Stimulated activated CD8-positive, alpha-beta memory T cell treated with anti-CD3 and anti-CD28 coated beads, Interleukin-7, amount 100 ng/mL, for 48 hours (primary cell): Measurements from ENCODE around the gene PPFIA2.

Experiments used
- DNase-seq, 2 donors: peaks; one replicate each; pipeline ENCODE4 v3.0.0-alpha.2; 2020; ENCODE audit warnings: low read depth in 1 of 2; ENCODE audit errors: extremely low read depth in 1 of 2

The PPFIA2 gene

DNA sequence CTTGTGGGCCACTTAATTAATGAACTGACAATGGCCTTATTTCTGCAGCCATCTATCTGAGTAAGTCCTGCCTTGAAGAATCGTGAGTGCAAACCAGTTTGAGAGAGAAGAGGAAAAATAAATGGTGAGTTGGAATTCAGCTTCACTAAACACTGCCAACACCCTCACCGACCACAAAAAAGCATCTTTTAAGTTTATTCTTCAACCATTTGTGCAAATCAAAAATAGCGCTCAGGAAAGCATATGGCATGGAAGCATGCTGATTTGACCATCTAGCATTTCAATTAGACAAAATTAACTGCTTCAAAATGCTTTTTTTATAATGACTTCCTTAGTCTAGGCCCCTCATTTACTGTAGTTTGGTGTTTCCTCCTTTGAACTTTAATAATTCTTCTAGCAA lies 294.0 kb downstream of the PPFIA2 start:
- DNase-seq, result no peak

DNA sequence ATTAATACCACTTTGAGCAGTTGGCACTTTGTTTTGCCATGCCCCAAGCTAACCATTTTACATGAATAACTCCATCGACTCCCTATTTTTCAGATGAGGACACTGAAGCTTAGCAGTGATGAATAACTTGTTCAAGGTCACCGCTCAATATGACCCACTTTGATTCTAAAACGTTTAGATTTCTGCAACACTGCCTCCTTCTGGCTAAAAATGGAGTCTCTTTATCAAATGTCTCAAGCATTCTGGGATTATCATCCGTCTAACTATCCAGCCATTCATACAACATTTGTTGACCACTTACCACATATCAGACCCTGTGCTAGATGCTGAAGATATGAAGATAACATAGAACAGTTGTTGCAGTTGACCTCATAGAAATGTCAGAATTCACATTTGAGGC lies 298.0 kb downstream of the PPFIA2 start:
- DNase-seq, result no peak

DNA sequence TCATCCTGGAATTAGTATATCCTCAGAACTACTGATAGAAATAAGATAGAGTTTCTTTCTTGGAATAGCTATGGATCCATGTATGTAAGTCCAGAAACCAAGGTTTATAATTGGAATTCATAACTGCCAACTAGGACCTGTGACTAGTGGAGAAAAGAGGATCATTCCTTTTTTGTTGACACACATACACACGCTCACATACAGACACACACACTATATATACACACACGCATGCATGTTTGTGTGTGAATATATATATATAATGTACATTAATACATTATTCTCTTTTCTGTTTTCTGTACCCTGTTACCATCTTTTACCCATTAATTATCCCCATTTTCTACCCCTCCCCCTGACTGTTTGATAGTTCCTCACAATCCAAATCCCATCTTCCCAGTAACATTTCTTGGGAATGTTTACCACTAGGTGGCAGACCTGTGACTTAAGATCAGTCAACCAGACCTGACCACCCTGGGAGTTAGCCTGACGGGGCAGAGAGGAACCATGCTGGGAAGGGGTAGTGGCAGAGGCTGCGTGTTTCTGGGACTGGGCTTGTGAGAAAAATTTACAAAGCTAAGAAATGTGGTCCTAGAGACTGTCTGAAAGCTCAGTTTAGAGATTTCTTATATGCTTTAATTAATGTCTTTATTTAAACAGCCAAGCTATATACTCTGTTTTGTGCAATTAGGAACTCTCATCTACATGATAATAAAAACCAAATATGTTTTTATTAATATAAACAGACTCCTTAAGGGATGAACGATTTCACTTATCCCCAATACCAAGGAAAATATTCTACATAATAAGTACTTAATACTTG lies 308.0 kb downstream of the PPFIA2 start:
- no peak for DNase-seq

DNA sequence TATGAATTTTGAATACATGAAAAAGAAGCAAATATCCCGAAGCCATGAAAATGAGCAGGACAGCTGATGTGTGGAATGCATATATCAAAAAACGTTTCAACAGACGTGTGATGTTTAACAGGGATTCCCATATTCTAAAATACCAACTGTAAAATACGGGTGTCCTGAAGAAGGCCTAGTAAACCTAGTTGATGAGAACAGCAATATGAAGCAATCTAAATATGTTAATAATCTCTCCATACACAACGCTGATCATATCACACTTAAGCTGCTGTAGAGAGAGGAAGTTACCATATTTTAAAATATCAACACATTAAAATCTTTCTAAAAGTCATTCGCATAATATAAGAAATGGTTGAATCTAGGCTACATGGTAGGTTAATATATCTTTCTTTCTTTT lies 317.5 kb downstream of the PPFIA2 start:
- no peak for DNase-seq

DNA sequence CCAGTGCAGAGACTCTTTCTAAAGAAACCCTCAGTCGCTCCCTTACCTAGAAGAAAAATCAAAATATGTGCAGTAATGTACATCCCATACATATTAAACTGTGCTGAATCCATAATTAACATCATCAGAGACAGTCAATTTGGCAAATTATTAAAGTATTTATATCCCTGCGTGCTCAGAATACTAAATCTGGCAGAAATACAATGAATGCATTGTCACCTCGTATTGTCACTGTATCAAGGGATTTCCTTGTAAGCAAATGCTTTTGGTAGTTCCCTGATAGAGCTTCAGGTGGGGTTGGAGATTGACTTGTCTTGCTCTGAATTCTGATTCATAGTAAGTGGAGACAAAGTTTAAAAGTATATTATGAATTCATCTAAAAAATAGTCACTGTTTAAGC lies 319.1 kb downstream of the PPFIA2 start:
- no peak for DNase-seq

DNA sequence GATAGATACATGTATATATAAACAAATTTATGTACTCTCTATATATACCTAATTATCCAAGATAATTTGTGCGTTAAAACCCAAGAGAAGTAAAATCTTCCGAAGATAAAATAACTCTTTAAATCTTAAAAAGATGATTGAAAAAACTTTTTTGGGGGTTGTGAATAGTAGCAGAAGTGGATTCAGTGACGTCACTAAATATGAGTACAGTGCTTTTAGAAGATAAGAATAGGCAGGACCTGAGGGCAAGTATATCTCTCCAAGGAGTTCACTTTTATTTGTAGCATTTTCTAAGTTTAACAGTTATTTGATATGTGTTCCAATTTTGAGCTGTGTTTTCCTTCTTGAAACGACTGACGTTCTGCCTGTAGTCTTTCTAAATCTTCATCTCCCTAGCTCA lies 319.8 kb downstream of the PPFIA2 start:
- no peak for DNase-seq

DNA sequence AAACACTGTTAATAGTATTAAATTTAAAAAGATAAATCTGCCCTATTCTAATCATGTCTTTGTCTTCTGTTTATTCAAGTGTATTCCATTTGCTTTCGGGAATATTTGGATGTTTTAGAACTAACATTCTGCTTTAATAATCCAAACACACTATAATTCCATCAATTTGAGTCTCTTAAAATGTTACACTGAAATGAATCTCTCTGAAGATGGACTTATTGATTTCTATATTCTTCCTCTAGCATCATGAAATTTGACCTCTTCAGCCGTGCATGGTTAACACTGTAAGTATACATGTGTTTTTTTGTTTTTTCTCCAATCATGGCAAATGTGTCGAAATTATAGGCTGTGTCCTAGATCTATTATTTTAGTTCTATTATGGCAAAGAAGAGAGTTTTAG lies 342.1 kb downstream of the PPFIA2 start:
- no peak for DNase-seq

DNA sequence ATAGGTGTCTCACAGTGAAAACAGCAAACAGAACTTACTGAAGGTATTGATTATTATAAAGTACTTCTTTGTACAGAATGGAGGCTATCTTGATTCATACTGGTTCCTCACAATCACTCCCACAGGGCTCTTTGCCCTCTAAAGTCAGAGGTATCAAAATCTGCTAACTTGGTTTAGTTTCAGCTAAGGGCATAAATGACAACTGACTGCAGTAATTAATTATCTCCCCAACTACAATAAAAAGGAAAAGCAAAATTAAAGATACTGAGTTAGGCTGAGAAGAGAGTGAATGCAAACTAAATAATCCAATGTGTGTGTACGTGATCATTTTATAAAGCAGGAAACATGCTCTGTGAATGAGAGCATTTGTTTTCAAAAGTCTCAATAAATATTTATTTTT lies 342.6 kb downstream of the PPFIA2 start:
- DNase-seq, result no peak

DNA sequence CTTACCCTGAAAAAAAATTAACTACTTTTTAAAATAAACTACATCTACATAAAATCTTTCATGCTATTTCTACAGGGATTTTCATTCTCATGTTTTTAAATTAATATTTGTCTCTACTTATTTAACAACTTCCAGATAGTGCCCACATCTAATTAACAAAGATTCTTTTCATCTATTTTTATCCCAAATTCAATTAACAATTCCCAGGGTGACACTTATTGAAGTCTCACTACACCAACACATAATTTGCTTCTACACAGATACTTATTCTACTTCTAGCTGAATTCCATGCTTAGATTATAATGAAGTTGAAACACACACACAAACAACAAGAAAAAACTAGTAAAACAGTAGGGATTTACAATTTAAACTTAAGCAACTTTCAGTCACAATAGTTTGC lies 344.7 kb downstream of the PPFIA2 start:
- DNase-seq, result no peak

DNA sequence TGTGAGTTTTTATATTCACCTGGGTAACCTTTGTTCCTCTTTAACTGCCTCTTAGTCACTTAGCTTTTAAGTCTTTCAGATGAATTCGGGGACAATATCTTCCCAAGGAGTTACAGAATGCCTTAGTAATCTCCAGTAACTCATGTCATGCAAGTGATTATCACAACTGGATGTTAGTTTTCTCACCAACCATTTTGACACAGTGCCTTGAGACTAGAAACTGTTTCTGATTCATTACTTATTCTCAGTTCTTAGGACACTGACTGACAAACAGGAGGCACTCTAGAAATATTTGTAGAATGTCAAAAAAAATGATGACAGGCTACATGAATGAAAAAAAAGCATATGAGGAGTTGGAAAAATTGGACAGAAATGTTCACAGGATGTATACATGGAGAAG lies 346.2 kb downstream of the PPFIA2 start:
- DNase-seq, result no peak

DNA sequence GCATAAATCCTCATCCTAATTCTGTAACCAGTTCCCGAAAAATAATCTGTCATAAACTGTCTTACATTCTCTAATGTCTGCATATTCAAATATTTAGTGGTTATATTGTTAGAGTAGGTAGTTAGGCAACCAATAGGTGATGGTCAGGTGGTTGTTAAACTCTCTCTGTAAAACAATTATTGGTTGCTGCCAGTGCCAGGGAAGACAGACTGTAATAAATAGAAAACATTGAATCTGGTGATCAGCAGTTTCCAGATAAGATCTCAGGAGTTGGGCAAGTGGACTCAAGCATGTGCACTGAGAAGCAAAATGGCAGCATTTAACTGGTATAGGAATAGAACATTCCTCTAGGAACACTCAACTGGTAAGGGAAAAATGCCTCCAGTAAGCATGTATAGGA lies 355.8 kb downstream of the PPFIA2 start:
- DNase-seq, result no peak

DNA sequence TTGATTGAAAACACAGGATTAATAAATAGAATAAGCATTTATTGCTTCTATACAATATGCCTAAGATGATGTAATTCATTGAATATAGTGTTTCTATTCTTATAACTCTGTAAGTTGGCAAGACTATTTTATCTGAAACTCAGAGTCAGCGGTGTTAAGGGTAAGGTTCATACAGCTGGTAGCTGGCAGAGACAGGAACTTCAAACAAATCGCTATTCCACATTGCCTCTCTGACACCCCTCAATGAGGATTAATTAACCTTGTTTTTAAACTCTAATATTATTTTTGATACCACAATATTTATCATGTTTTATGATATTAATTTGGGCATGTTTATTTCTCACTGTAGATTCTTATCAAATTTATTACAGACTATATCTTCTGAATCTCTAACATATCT lies 357.9 kb downstream of the PPFIA2 start:
- no peak for DNase-seq

DNA sequence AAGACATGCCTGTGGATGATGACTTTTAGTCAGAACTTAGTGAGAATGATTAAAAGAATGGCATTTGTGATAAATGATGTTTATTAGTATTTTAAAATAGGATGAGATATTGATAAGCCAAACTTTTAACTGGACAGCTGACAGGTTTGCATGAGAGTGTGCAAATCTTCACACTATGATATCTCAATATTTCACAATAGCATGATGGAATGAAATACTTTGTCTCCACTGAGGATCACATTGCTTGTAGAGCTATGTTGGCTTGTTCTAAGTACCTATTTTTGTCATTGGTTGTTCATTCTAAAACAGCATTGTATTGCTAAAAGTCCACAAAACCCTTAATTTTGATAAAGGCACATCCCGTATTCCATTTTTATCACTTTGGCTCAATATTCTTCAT lies 359.1 kb downstream of the PPFIA2 start:
- no peak for DNase-seq

DNA sequence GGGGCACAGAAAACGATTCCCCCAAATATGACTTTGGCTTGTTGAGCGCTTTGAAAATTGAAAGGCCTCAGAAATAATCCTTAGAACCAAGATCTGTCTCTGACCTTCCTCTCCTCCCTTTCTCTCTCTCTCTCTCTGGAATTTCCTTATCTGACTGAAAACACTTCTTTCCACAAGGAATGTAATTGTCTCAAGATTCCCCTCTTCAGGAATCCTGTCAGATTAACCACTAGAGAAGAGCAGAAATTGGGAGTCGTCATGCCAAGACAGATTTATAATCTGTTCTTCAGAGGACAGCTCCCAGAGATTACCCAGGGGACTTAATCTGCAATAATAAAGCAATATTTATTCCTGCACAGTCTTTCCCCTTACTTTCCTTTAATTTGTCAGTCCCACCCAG lies 363.7 kb downstream of the PPFIA2 start:
- DNase-seq, result no peak

DNA sequence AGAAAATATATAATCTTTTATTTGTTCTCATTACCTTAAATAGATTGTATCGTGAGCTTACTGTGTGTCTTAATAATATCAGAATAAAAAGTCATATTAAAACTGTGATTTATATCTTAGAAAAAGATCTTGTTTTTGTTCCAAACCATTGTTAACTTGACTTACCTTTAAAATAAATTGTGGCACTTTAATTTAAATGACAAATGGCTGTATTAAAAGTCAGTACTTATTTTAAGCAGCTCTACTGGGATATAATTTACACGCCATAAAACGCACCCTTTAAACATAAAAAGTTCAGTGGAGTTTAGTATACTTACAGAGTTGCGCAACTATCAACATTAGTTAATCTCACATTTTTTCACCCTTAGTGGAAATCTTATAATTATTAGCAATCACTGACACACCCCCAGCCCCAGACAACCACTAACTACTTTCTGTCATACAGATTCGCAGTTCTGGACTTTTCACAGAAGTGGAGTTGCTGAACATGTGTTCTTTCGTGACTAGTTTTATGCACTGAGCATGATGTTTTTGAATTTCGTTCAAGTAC lies 369.5 kb downstream of the PPFIA2 start:
- DNase-seq, result no peak

DNA sequence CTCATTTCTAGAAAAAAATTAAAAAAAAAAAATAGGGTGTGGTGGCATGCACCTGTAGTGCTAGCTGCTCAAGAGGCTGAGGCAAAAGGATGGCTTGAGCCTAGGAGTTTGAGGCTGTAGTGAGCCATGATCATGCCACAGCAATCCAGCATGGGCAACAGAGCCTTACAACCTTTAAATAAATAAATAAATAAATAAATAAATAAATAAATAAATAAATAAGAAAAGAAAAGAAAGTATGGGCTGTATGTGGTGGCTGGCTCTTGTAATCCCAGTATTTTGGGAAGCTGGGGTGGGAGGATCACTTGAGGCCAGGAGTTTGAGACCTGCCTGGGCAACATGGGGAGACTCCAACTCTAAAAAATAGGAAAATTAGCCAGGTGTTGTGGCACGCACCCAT lies 373.0 kb downstream of the PPFIA2 start:
- no peak for DNase-seq

DNA sequence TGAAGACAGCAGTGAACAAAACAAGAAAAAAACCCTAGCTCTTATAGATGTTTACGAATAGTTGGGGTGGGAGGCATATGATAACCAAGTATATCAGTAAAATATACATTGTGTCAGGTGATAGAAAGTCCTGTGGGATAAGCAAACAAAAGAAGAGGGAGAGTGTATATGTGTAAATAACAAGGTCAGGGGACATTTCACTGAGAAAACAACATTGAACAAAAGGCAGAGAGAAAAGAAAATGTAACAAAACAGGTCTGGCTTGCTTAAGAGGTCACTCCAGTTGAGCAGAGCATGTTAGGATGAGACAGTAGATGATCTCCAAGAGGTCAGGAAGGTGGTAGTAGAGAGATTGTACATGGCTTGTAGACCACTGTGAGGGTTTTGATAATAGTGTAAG lies 377.2 kb downstream of the PPFIA2 start:
- DNase-seq, result no peak

DNA sequence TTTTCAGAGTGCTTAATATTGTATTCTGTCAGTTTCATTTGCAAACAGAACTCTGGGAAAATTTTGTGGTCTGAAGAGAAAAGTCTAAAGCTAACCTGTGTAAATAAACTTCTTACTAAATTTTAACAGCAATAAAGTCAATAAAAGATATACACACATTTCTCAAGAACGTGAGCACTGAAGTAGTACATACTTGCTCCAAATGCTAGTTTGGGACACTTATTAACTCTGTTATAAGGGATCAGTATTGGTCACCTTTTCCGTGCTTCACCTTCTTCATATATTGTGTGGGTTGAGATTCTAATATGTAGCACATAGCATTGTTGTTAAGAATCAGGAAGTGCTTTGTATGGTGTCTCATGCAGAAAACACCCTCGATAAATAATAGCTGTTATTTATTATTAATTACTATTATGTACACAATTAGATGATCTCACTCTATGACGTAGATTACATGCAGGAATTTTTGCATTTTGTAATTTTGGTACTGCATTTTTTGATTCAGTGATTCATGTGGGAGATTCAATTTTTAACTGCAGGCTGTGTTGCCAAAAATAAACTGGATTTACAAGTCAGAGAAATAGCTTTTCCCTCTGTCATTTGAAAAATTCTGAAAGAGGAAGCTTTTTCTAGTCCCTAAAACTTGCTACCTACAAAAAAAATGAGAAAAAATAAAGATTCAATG lies 380.4 kb downstream of the PPFIA2 start:
- DNase-seq, result no peak

DNA sequence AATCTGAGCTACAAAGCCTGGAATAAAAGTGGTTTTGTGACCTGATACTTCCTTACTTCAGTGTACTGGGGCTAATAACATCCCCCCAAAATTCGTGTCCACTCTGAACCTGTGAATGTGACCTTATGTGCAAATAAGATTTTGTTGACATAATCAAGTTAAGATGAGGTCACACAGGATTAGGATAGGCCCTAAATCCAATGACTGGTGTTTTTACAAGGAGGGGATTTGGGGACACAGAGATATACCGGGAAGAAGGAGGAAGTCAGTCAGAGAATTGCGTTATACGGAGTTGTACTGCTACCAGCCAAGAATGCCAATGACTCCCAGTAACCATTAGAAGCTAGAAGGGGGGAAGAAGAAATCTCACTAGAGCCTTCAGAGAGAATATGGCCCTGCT lies 381.4 kb downstream of the PPFIA2 start:
- no peak for DNase-seq

DNA sequence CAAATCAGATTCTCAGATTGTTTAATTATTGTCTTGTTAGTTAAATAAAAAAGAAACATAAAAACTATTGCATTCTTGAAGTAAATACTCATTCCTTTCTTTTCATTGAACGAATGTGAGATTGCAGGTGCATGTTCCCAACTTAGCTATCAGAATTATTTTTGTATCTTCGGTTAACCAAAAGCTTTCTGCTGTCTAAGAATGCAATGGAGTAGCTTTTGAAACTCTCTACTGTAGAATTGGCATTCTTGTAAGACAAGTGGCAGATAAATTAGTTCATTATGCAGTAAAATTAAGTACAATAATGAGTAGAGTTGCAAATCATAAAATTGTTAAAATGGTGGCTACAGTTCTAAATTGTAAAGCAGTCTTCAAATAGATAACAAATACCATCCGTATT lies 383.2 kb downstream of the PPFIA2 start:
- DNase-seq, result no peak

DNA sequence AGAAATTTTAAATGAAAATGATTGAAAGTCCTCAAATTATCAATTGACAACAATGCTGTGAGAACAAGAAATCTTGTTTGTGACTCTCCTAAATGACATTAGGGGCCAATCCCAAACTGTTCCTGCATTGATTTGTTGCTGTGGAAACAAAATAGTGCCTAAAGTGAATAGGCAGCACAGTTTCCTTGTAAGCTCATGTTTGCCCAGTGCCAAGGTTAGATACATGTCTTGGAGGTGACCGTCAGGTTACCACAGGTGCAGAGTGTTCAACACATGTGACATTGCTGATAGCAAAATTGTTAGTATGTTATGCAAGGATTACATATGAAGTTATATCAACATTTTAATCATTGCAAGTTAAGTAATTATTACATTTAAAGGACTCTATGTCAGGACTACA lies 388.7 kb downstream of the PPFIA2 start:
- no peak for DNase-seq

DNA sequence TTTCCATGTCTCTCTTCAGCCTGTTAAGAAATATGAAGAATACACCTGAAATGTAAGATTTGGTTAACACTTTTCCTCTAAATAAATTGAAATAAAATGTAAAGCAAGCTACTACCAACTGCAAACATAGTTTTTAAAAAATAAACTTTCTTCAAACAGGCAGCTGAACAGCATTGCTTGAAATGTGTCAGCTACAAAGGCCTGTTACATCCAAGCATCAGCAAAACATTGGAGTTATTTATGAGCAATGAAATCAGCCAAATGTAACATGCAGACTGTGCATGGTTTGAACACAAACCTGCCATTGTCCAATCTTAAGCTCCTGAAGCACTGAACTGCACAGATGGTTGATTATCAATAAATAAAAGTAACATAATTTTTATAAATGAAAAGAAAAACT lies 390.0 kb downstream of the PPFIA2 start:
- DNase-seq, result no peak
